HepG2 (cell line): ENCODE data around the gene GLRX5. TPM values are rescaled to one million over a fixed set of nuclear protein-coding genes. Genes with fewer than 3 reads are reported as not detected.

ENCODE experiments used
- AFF4 ChIP-seq: sonication (generic); formaldehyde crosslinking; IDR thresholded peaks from 2 replicates; pipeline ENCODE4 v1.4.0; 2020; ENCODE audit warnings: missing genetic modification reagents
- CBX1 ChIP-seq: IDR thresholded peaks from one replicate; pipeline ENCODE4 v1.6.1; 2016; ENCODE audit warnings: antibody characterized with exemption, low read depth
- CEBPG ChIP-seq: IDR thresholded peaks from 2 replicates; pipeline ENCODE4 v1.6.1; 2016
- FIP1L1 ChIP-seq: fragments of 200-400 bp; formaldehyde crosslinking; IDR thresholded peaks from 2 replicates; pipeline ENCODE4 v1.6.1; 2018; ENCODE audit warnings: low read depth, mild to moderate bottlenecking, low read length, moderate library complexity, borderline replicate concordance; ENCODE audit not compliant: insufficient read depth
- MAZ ChIP-seq, 2 experiments: sonication (generic) in 1 of 2; formaldehyde crosslinking in 1 of 2; IDR thresholded peaks; 2 replicates each; pipeline versions ENCODE4 v1.5.0 to v1.6.1; 2012 to 2020; ENCODE audit warnings: low read depth in 2 of 2, mild to moderate bottlenecking in 2 of 2, borderline replicate concordance in 1 of 2, improper control_type of control experiment in 1 of 2, low read length in 1 of 2, missing genetic modification reagents in 1 of 2, moderate library complexity in 1 of 2
- MTA3 ChIP-seq: sonication (generic); formaldehyde crosslinking; IDR thresholded peaks from 2 replicates; pipeline ENCODE4 v1.4.0; 2020; ENCODE audit warnings: missing genetic modification reagents
- NCOA5 ChIP-seq: sonication (generic); formaldehyde crosslinking; IDR thresholded peaks from 2 replicates; pipeline ENCODE4 v1.4.0; 2020; ENCODE audit warnings: missing genetic modification reagents
- PHF5A ChIP-seq: IDR thresholded peaks from one replicate; pipeline ENCODE4 v1.6.1; 2018; ENCODE audit warnings: low read depth, missing genetic modification reagents; ENCODE audit not compliant: unreplicated experiment
- RFX3 ChIP-seq: IDR thresholded peaks from 2 replicates; pipeline ENCODE4 v1.6.1; 2016; ENCODE audit warnings: missing biosample characterization, missing genetic modification reagents
- ZBTB39 ChIP-seq: sonication (generic); formaldehyde crosslinking; IDR thresholded peaks from 2 replicates; pipeline ENCODE4 v1.5.0; 2020; ENCODE audit warnings: missing genetic modification reagents
- ZBTB43 ChIP-seq: sonication (generic); formaldehyde crosslinking; conservative IDR thresholded peaks from 2 replicates; pipeline ENCODE4 v1.4.0; 2020; ENCODE audit warnings: missing genetic modification reagents
- ZMAT3 ChIP-seq: sonication (generic); formaldehyde crosslinking; conservative IDR thresholded peaks from 2 replicates; pipeline ENCODE4 v1.7.0; 2021; ENCODE audit warnings: missing genetic modification reagents
- ZNF18 ChIP-seq: sonication (generic); formaldehyde crosslinking; IDR thresholded peaks from 2 replicates; pipeline ENCODE4 v1.8.0; 2022; ENCODE audit warnings: mild to moderate bottlenecking, missing genetic modification reagents; ENCODE audit not compliant: insufficient replicate concordance
- ZNF292 ChIP-seq: sonication (generic); formaldehyde crosslinking; IDR thresholded peaks from 2 replicates; pipeline ENCODE4 v1.8.1; 2022; ENCODE audit warnings: mild to moderate bottlenecking, low read depth, missing genetic modification reagents, borderline replicate concordance
- ZNF431 ChIP-seq: sonication (generic); formaldehyde crosslinking; IDR thresholded peaks from 2 replicates; pipeline ENCODE4 v1.9.0; 2022; ENCODE audit warnings: missing genetic modification reagents, low read depth, mild to moderate bottlenecking, borderline replicate concordance
- ZNF556 ChIP-seq: sonication (generic); formaldehyde crosslinking; IDR thresholded peaks from 2 replicates; pipeline ENCODE4 v1.4.0; 2020; ENCODE audit warnings: mild to moderate bottlenecking, missing genetic modification reagents, borderline replicate concordance
- ZNF747 ChIP-seq: sonication (generic); formaldehyde crosslinking; IDR thresholded peaks from 2 replicates; pipeline ENCODE4 v1.8.1; 2023; ENCODE audit warnings: missing genetic modification reagents, mild to moderate bottlenecking, borderline replicate concordance
- ZNF816 ChIP-seq: sonication (generic); formaldehyde crosslinking; IDR thresholded peaks from 2 replicates; pipeline ENCODE4 v1.8.0; 2022; ENCODE audit warnings: missing genetic modification reagents, mild to moderate bottlenecking, borderline replicate concordance
- ZNF850 ChIP-seq: sonication (generic); formaldehyde crosslinking; conservative IDR thresholded peaks from 2 replicates; pipeline ENCODE4 v1.9.0; 2021; ENCODE audit warnings: mild to moderate bottlenecking, missing genetic modification reagents
- polyA plus RNA-seq, 8 experiments: library from polyadenylated mRNA; depleted of rRNA in 3 of 8; stranded (reverse) in 7 of 8; unstranded in 1 of 8; fragments of >200 nt; fragmentation: Illumina TruSeq in 4 of 8; extraction: Trizol in 4 of 8; gene quantifications; 2 replicates each; pipeline versions ENCODE4 v1.2.1 to v1.2.3, GENCODE V29; 2011 to 2016; ENCODE audit warnings: low read depth in 4 of 8, missing spikeins in 1 of 8, mixed read lengths in 1 of 8; ENCODE audit not compliant: insufficient read depth in 1 of 8
- total RNA-seq, 5 experiments: library from RNA; depleted of rRNA; stranded (reverse); fragments of >200 nt; fragmentation: Illumina TruSeq; extraction: Trizol; gene quantifications; 2 replicates each; pipeline ENCODE4 v1.2.3, GENCODE V29; 2016; ENCODE audit warnings: low read depth in 1 of 5

Gene GLRX5
- total and polyA plus RNA-seq, 2 of the 13 experiments (the other 11 are each of a cell fraction or from before 2014, with no cell fraction given), result 122 to 146 TPM

- TF ChIP-seq MAZ (IDR thresholded peaks at IDR 0.05; ENCODE audit: borderline replicate concordance, low read depth, low read length) (no peak), MAZ (CRISPR knock-in tag; IDR thresholded peaks at IDR 0.05; ENCODE audit: low read depth) (peak; percentile 3; the same call in 1 of the 2 replicates), ZNF18 (CRISPR knock-in tag) (peak; percentile 41), NCOA5 (CRISPR knock-in tag) (no peak), ZNF431 (CRISPR knock-in tag) (peak; percentile 4; the same call in 1 of the 2 replicates), RFX3 (peak; percentile 92), CBX1 (no peak), ZMAT3 (CRISPR knock-in tag) (no peak), MTA3 (CRISPR knock-in tag) (no peak), ZNF850 (CRISPR knock-in tag) (no peak), ZNF292 (no peak), ZBTB39 (CRISPR knock-in tag) (peak; percentile 67; the same call in 1 of the 2 replicates), ZBTB43 (peak; percentile 38; the same call in 1 of the 2 replicates), ZNF556 (peak; percentile 66; the same call in 1 of the 2 replicates), ZNF747 (CRISPR knock-in tag) (peak; percentile 76), AFF4 (CRISPR knock-in tag) (no peak), CEBPG (CRISPR knock-in tag) (peak; percentile 35; the same call in 1 of the 2 replicates), ZNF816 (CRISPR knock-in tag) (no peak), FIP1L1 (no peak), PHF5A (CRISPR knock-in tag) (peak; percentile 35)
These were observed at the start of gene GLRX5 (continued) for GRCh38 chr14:95534299-95535225.
